Measurements from ENCODE around the gene ADAMTS2. TPM values are rescaled to one million over a fixed set of nuclear protein-coding genes. Genes with fewer than 3 reads are reported as not detected.

The ADAMTS2 gene
- total and polyA plus RNA-seq, 2 donors (not counting 1 experiment from before 2014, with no cell fraction given): 16.2 to 70.2 TPM

DNA sequence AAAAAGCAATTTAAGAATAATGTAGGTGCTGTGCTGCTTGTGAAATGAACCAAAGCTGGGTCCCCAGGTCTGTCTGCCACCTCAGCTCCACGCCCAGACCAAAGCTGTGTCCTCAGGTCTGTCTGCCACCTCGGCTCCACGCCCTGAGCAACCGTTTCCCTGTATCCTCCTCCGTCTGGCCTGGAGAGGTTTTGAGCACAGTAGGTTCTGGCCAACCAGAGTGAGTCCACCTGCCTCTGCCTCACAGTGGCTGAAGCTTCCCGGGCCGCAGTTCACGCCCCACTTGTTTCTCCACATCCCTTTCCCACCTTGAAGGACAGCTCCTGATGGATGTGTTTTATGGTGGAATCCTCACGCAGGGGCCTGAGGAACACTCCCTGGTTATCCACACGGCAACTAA lies 120.5 kb downstream of the ADAMTS2 start:
- TF ChIP-seq EZH2 (IDR thresholded peaks at IDR 0.05; ENCODE audit: low read length, missing control alignments): no peak
- no peak for TF ChIP-seq CTCF (conservative IDR thresholded peaks at IDR 0.05 in 1 of 2, IDR thresholded peaks at IDR 0.05 in 1 of 2; ENCODE audit: low read depth in 1 of 2, low read length in 2 of 2)
- H3K27ac ChIP-seq (ENCODE audit: insufficient read depth, low read length): no peak overlapping the region
- no peak overlapping the region for H3K4me3 ChIP-seq (replicated peaks in 1 of 4; ENCODE audit: control extremely low read depth in 1 of 4, insufficient read depth in 1 of 4, low read depth in 3 of 4, low read length in 4 of 4)
- DNase-seq (ENCODE audit: low read depth in 2 of 2): no peak
- no peaks in the 10 kb centered on the region for H3K4me1 ChIP-seq (ENCODE audit: control insufficient read depth, extremely low read depth, insufficient read depth, low read length)
- no peak overlapping the region for H3K4me2 ChIP-seq (ENCODE audit: extremely low read depth, insufficient read depth, low read length)
- no peaks in the 10 kb centered on the region for H3K27me3 ChIP-seq (ENCODE audit: control insufficient read depth, insufficient read depth, low read length)
- H3K9ac ChIP-seq (ENCODE audit: insufficient read depth, low read length): no peak overlapping the region
- peaks cover 8% of the 10 kb centered on the region for H3K79me2 ChIP-seq (ENCODE audit: control insufficient read depth, insufficient read depth, low read length)
- H4K20me1 ChIP-seq (ENCODE audit: control insufficient read depth, extremely low read depth, insufficient read depth, low read length): no peaks in the 10 kb centered on the region
- H3K9me3 ChIP-seq (ENCODE audit: control insufficient read depth, insufficient read depth, low read depth, low read length): no peaks in the 10 kb centered on the region
- no peaks in the 10 kb centered on the region for H3K36me3 ChIP-seq (ENCODE audit: control insufficient read depth, insufficient read depth, low read length)
- H2AFZ ChIP-seq (ENCODE audit: low read length): no peak overlapping the region

GRCh38 chr5:179223961-179224360 lies 121.3 kb downstream of the ADAMTS2 start:
- no peaks in the 10 kb centered on the region for H3K9me3 ChIP-seq (ENCODE audit: control insufficient read depth, insufficient read depth, low read depth, low read length)
- H3K4me3 ChIP-seq (replicated peaks in 1 of 4; ENCODE audit: control extremely low read depth in 1 of 4, insufficient read depth in 1 of 4, low read depth in 3 of 4, low read length in 4 of 4): no peak overlapping the region
- H3K4me2 ChIP-seq (ENCODE audit: extremely low read depth, insufficient read depth, low read length): no peak overlapping the region
- no peak overlapping the region for H3K9ac ChIP-seq (ENCODE audit: insufficient read depth, low read length)
- TF ChIP-seq EZH2 (IDR thresholded peaks at IDR 0.05; ENCODE audit: low read length, missing control alignments) (no peak), CTCF (conservative IDR thresholded peaks at IDR 0.05 in 1 of 2, IDR thresholded peaks at IDR 0.05 in 1 of 2; ENCODE audit: low read depth in 1 of 2, low read length in 2 of 2) (no peak)
- DNase-seq (ENCODE audit: low read depth in 2 of 2): no peak
- no peak overlapping the region for H2AFZ ChIP-seq (ENCODE audit: low read length)
- peaks cover 8% of the 10 kb centered on the region for H3K79me2 ChIP-seq (ENCODE audit: control insufficient read depth, insufficient read depth, low read length)
- no peaks in the 10 kb centered on the region for H3K4me1 ChIP-seq (ENCODE audit: control insufficient read depth, extremely low read depth, insufficient read depth, low read length)
- no peaks in the 10 kb centered on the region for H4K20me1 ChIP-seq (ENCODE audit: control insufficient read depth, extremely low read depth, insufficient read depth, low read length)
- H3K36me3 ChIP-seq (ENCODE audit: control insufficient read depth, insufficient read depth, low read length): no peaks in the 10 kb centered on the region
- H3K27me3 ChIP-seq (ENCODE audit: control insufficient read depth, insufficient read depth, low read length): no peaks in the 10 kb centered on the region
- H3K27ac ChIP-seq (ENCODE audit: insufficient read depth, low read length): no peak overlapping the region

DNA sequence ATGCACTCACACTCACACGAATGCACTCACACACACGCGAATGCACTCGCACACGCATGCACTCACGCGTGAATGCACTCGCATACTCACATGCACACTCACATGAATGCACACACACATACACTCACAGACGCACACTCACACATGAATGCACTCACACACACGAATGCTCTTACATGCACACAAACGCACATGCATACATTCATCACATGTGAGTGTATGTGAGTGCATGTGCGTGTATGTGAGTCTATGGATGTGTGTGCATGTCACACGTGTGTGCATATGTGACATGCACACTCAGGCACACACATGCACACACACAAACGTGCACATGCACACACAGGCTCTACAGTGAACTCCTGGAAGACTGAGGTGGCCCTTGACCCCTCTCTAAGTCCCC lies 121.7 kb downstream of the ADAMTS2 start:
- H3K9ac ChIP-seq (ENCODE audit: insufficient read depth, low read length): no peak overlapping the region
- TF ChIP-seq CTCF (conservative IDR thresholded peaks at IDR 0.05 in 1 of 2, IDR thresholded peaks at IDR 0.05 in 1 of 2; ENCODE audit: low read depth in 1 of 2, low read length in 2 of 2): no peak
- TF ChIP-seq EZH2 (IDR thresholded peaks at IDR 0.05; ENCODE audit: low read length, missing control alignments): no peak
- H3K4me3 ChIP-seq (replicated peaks in 1 of 4; ENCODE audit: control extremely low read depth in 1 of 4, insufficient read depth in 1 of 4, low read depth in 3 of 4, low read length in 4 of 4): no peak overlapping the region
- no peaks in the 10 kb centered on the region for H3K27me3 ChIP-seq (ENCODE audit: control insufficient read depth, insufficient read depth, low read length)
- H3K27ac ChIP-seq (ENCODE audit: insufficient read depth, low read length): no peak overlapping the region
- no peak for DNase-seq (ENCODE audit: low read depth in 2 of 2)
- no peak overlapping the region for H3K4me2 ChIP-seq (ENCODE audit: extremely low read depth, insufficient read depth, low read length)
- no peaks in the 10 kb centered on the region for H3K4me1 ChIP-seq (ENCODE audit: control insufficient read depth, extremely low read depth, insufficient read depth, low read length)
- no peaks in the 10 kb centered on the region for H3K9me3 ChIP-seq (ENCODE audit: control insufficient read depth, insufficient read depth, low read depth, low read length)
- no peaks in the 10 kb centered on the region for H4K20me1 ChIP-seq (ENCODE audit: control insufficient read depth, extremely low read depth, insufficient read depth, low read length)
- H3K36me3 ChIP-seq (ENCODE audit: control insufficient read depth, insufficient read depth, low read length): no peaks in the 10 kb centered on the region
- no peak overlapping the region for H2AFZ ChIP-seq (ENCODE audit: low read length)
- H3K79me2 ChIP-seq (ENCODE audit: control insufficient read depth, insufficient read depth, low read length): peaks cover 8% of the 10 kb centered on the region
